ENCODE results near the gene RAB10.

- TF ChIP-seq POLR2AphosphoS5 (IDR thresholded peaks at IDR 0.05; ENCODE audit: low read depth, low read length) (no peak), TAF1 (IDR thresholded peaks at IDR 0.05; ENCODE audit: low read depth, low read length) (no peak), SPI1 (IDR thresholded peaks at IDR 0.05; ENCODE audit: low read depth, low read length) (no peak), POLR2A (IDR thresholded peaks at IDR 0.05; ENCODE audit: low read depth, low read length) (no peak), POU2F2 (IDR thresholded peaks at IDR 0.05; ENCODE audit: low read depth, low read length) (no peak)
Measured at GRCh38 chr2:26170795-26171194, 136.9 kb downstream of the RAB10 start.

Measured in GM12891 (cell line).